Activated CD8-positive, alpha-beta memory T cell treated with anti-CD3 and anti-CD28 coated beads, Interleukin-2, amount 50 U/mL, for 24 hours (primary cell): ENCODE measurements around the gene KSR1.

Experiments
- DNase-seq: peaks from one replicate; pipeline ENCODE4 v3.0.0-alpha.2; 2020; ENCODE audit errors: extremely low read depth

Gene KSR1

GRCh38 chr17:27535178-27535928, 79.1 kb downstream of the KSR1 start:
- no peak for DNase-seq

GRCh38 chr17:27535975-27536374, 79.7 kb downstream of the KSR1 start:
- no peak for DNase-seq

- no peak for DNase-seq
Observed at GRCh38 chr17:27536781-27537180, 80.5 kb downstream of the KSR1 start.

- no peak for DNase-seq
Observed at GRCh38 chr17:27538156-27538955, 82.1 kb downstream of the KSR1 start.

- DNase-seq = no peak
Observed at GRCh38 chr17:27539152-27539551, 82.9 kb downstream of the KSR1 start.

GRCh38 chr17:27539794-27540317, 83.6 kb downstream of the KSR1 start:
- no peak for DNase-seq

GRCh38 chr17:27540318-27541101, 84.3 kb downstream of the KSR1 start:
- DNase-seq = no peak

GRCh38 chr17:27541301-27542023, 85.2 kb downstream of the KSR1 start:
- no peak for DNase-seq

GRCh38 chr17:27542841-27543463, 86.7 kb downstream of the KSR1 start:
- no peak for DNase-seq

GRCh38 chr17:27543464-27543856, 87.2 kb downstream of the KSR1 start:
- no peak for DNase-seq

GRCh38 chr17:27543958-27544349, 87.7 kb downstream of the KSR1 start:
- DNase-seq = no peak

GRCh38 chr17:27544350-27545131, 88.3 kb downstream of the KSR1 start:
- peak; percentile 56 for DNase-seq

- DNase-seq = no peak
Observed at GRCh38 chr17:27545562-27546229, 89.4 kb downstream of the KSR1 start.

GRCh38 chr17:27546624-27547300, 90.5 kb downstream of the KSR1 start:
- DNase-seq = no peak

- DNase-seq = no peak
Observed at GRCh38 chr17:27547301-27547683, 91.0 kb downstream of the KSR1 start.

- DNase-seq = no peak
Observed at GRCh38 chr17:27548369-27548768, 92.1 kb downstream of the KSR1 start.

GRCh38 chr17:27549251-27549893, 93.1 kb downstream of the KSR1 start:
- no peak for DNase-seq

- DNase-seq = no peak
Observed at GRCh38 chr17:27550291-27550930, 94.2 kb downstream of the KSR1 start.
